B cell (primary cell): ENCODE results near the gene TXNRD3. TPM values are rescaled to one million over a fixed set of nuclear protein-coding genes. Genes with fewer than 3 reads are reported as not detected.
"Not testable (repeated sequence)": the region's sequence is repeated elsewhere in the genome, so short reads cannot be mapped to it uniquely, and the experiment has no call there.

Source experiments
- ATAC-seq: fragments of 200-7000 bp; cut with Tn5 transposase; one replicate; pipeline ENCODE4 v1.10.0; 2021; ENCODE audit warnings: low read depth, mild to moderate bottlenecking, moderate number of reproducible peaks, moderate library complexity
- CTCF ChIA-PET: fragments of 350-600 bp; sonication (Branson Sonifier 250); formaldehyde crosslinking; loops from one replicate; lab custom pipeline; 2021; ENCODE audit warnings: antibody characterized with exemption, inconsistent platforms; lab: Charles Lee
- POLR2A ChIA-PET: fragments of 350-600 bp; sonication (Branson Sonifier 250); formaldehyde crosslinking; loops from one replicate; lab custom pipeline; 2021; ENCODE audit warnings: antibody characterized with exemption; lab: Charles Lee
- DNase-seq: peaks from one replicate; pipeline ENCODE4 v3.0.0; 2013
- H2AFZ ChIP-seq: 2 replicates; pipeline ENCODE4 v1.6.1; 2012; ENCODE audit warnings: mild to moderate bottlenecking, low read depth, low read length; ENCODE audit not compliant: insufficient read depth, poor library complexity, severe bottlenecking
- H3K27ac ChIP-seq, 2 donors: 1 replicate in 1 of 2; 2 replicates in 1 of 2; pipeline ENCODE4 v1.5.1; 2012 to 2013; ENCODE audit warnings: low read length in 2 of 2, mild to moderate bottlenecking in 2 of 2, moderate library complexity in 1 of 2
- H3K27me3 ChIP-seq, 4 experiments: fragments of 200-600 bp in 1 of 4; sonication (generic) in 1 of 4; replicated peaks in 1 of 4; 1 replicate in 2 of 4; 2 replicates in 2 of 4; pipeline versions ENCODE4 v1.6.1 to v1.7.0; 2013 to 2016; ENCODE audit warnings: low read length in 3 of 4, mild to moderate bottlenecking in 2 of 4, mixed read lengths in 1 of 4, moderate library complexity in 1 of 4; ENCODE audit not compliant: insufficient read depth in 4 of 4, control insufficient read depth in 3 of 4; ENCODE audit errors: control extremely low read depth in 1 of 4
- H3K36me3 ChIP-seq, 2 experiments: replicated peaks in 1 of 2; 1 replicate in 1 of 2; 2 replicates in 1 of 2; pipeline versions ENCODE4 v1.6.1 to v1.7.1; 2013; ENCODE audit warnings: low read length in 1 of 2; ENCODE audit not compliant: insufficient read depth in 2 of 2, control insufficient read depth in 1 of 2; ENCODE audit errors: control extremely low read depth in 1 of 2, extremely low read depth in 1 of 2
- H3K4me1 ChIP-seq, 2 donors: fragments of 200-600 bp in 1 of 2; sonication (generic) in 1 of 2; 1 replicate in 1 of 2; 2 replicates in 1 of 2; pipeline versions ENCODE4 v1.5.1 to v1.6.1; 2013 to 2017; ENCODE audit warnings: low read length in 2 of 2; ENCODE audit not compliant: control insufficient read depth in 2 of 2, insufficient read depth in 2 of 2
- H3K4me2 ChIP-seq: replicated peaks from 2 replicates; pipeline ENCODE3; 2012; ENCODE audit warnings: mild to moderate bottlenecking, low read depth, low read length; ENCODE audit not compliant: poor library complexity, severe bottlenecking
- H3K4me3 ChIP-seq, 5 experiments: fragments of 200-600 bp in 1 of 5; sonication (generic) in 1 of 5; 1 replicate in 3 of 5; 2 replicates in 2 of 5; pipeline versions ENCODE4 v1.5.1 to v1.7.0; 2011 to 2016; ENCODE audit warnings: low read length in 4 of 5, mild to moderate bottlenecking in 4 of 5, low read depth in 2 of 5, control low read depth in 1 of 5, moderate library complexity in 1 of 5; ENCODE audit not compliant: insufficient read depth in 1 of 5; ENCODE audit errors: control extremely low read depth in 1 of 5, extremely low read depth in 1 of 5
- H3K79me2 ChIP-seq: fragments of 200-600 bp; sonication (generic); one replicate; pipeline ENCODE4 v1.6.0; 2016; ENCODE audit warnings: low read length; ENCODE audit not compliant: control insufficient read depth, insufficient read depth
- H3K9ac ChIP-seq: fragments of 200-600 bp; sonication (generic); 2 replicates; pipeline ENCODE4 v1.6.1; 2017; ENCODE audit warnings: mild to moderate bottlenecking, low read length, moderate library complexity
- H3K9me3 ChIP-seq, 3 donors: one replicate each; pipeline versions ENCODE4 v1.6.1 to v1.7.1; 2013; ENCODE audit warnings: low read length in 2 of 3; ENCODE audit not compliant: control insufficient read depth in 2 of 3, insufficient read depth in 1 of 3; ENCODE audit errors: control extremely low read depth in 1 of 3
- H4K20me1 ChIP-seq: 2 replicates; pipeline ENCODE4 v1.6.0; 2012; ENCODE audit warnings: mild to moderate bottlenecking, low read length; ENCODE audit not compliant: insufficient read depth, control insufficient read depth, poor library complexity, severe bottlenecking
- H3K27ac Mint-ChIP-seq: one replicate; pipeline ENCODE4 v1.8.0; 2021; ENCODE audit warnings: mixed read lengths
- H3K27me3 Mint-ChIP-seq: one replicate; pipeline ENCODE4 v1.8.0; 2021; ENCODE audit warnings: mixed read lengths
- H3K4me1 Mint-ChIP-seq: one replicate; pipeline ENCODE4 v1.8.0; 2021; ENCODE audit warnings: mixed read lengths
- H3K4me3 Mint-ChIP-seq: one replicate; pipeline ENCODE4 v1.8.0; 2021; ENCODE audit warnings: mixed read lengths
- H3K9me3 Mint-ChIP-seq: one replicate; pipeline ENCODE4 v1.8.0; 2022; ENCODE audit warnings: mixed read lengths; ENCODE audit not compliant: insufficient read depth
- EZH2 ChIP-seq: IDR thresholded peaks from 2 replicates; pipeline ENCODE4 v1.6.1; 2012; ENCODE audit warnings: borderline replicate concordance, low read depth, mild to moderate bottlenecking, moderate library complexity, low read length; ENCODE audit not compliant: insufficient read depth, poor library complexity, severe bottlenecking
- WGBS: methylation state at CpG from one replicate; pipeline ENCODE4 v1.1.5; 2013; ENCODE audit warnings: missing lambda C conversion rate; ENCODE audit not compliant: insufficient coverage; 5-methylcytosine and 5-hydroxymethylcytosine counted together
- intact Hi-C: fragments of 100-400 bp; cut with micrococcal nuclease; formaldehyde crosslinking; loops from one replicate; pipeline ENCODE4 v1.10.0; 2022
- polyA plus RNA-seq: library from polyadenylated mRNA; depleted of rRNA; stranded (reverse); fragments of >200 nt; gene quantifications from 2 replicates; pipeline ENCODE4 v1.2.3, GENCODE V29; 2012
- total RNA-seq, 2 donors: library from RNA; stranded (reverse); fragments of 120-200 nt in 1 of 2; gene quantifications; 1 replicate in 1 of 2; 2 replicates in 1 of 2; pipeline versions ENCODE4 v1.2.3 to v1.2.4, GENCODE V29; 2013 to 2022
- TF ChIP-seq, protein P1 (sequence below): fragments of 200-600 bp; IDR thresholded peaks from one replicate; pipeline ENCODE4 v1.8.0; 2022; ENCODE audit warnings: antibody characterized with exemption, mild to moderate bottlenecking

TXNRD3 gene
- total and polyA plus RNA-seq, 2 donors (not counting 1 experiment from before 2014, with no cell fraction given): 0.15 to 0.99 TPM

DNA sequence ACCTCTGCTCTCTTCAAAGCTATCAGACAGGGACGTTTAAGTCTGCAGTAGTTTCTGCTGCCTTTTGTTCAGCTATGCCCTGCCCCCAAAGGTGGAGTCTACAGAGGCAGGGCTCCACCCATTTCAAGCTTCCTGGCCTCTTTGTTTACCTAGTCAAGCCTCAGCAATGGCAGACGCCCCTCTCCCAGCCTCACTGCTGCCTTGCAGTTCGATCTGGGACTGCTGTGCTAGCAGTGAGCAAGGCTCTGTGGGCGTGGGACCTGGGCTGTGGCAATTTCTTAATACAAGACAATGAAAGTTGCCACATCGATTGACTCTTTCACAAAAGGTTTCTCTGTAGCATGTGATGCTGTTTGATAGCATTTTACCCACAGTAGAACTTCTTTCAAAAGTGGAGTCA lies 63.4 kb downstream of the TXNRD3 start:
- ATAC-seq, H3K27ac ChIP-seq, H2AFZ ChIP-seq, intact Hi-C loops, H4K20me1 ChIP-seq, H3K4me3 ChIP-seq, H3K9me3 ChIP-seq, H3K27me3 ChIP-seq, CTCF ChIA-PET, DNase-seq, H3K9ac ChIP-seq, POLR2A ChIA-PET, H3K9me3 Mint-ChIP-seq, H3K4me3 Mint-ChIP-seq, H3K27ac Mint-ChIP-seq, H3K79me2 ChIP-seq, H3K4me1 ChIP-seq, H3K36me3 ChIP-seq, H3K4me1 Mint-ChIP-seq, H3K4me2 ChIP-seq: not testable (repeated sequence)
- H3K27me3 Mint-ChIP-seq: peaks cover 25% of the 10 kb centered on the region
- 51% methylated on average over 4 of the region's 5 CpGs for WGBS

DNA sequence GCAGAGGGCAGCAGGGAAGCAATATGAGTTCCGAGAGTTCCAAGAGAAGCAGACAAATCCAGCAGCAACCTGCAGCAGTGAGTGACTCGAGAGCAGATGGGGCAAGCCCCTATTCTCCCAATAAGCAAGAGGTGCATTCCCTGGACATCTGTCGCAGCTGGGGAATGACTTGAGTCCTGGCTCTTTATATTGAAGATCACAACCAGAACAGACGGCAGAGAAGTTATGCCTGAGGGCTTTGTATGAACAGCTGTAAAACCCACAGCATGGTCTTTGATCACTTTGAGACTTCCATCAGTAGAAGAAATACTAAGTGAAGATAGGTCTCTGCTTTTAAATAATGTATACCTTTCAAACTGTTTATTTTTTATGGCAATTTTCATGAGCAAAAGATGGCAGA lies 72.6 kb downstream of the TXNRD3 start:
- Histone ChIP-seq H3K4me3 (no peak overlapping the region), H3K4me1 (no peaks in the 10 kb centered on the region), H3K9me3 (no peaks in the 10 kb centered on the region), H3K4me2 (no peak overlapping the region), H3K27me3 (no peaks in the 10 kb centered on the region), H3K79me2 (no peaks in the 10 kb centered on the region), H3K36me3 (no peaks in the 10 kb centered on the region), H3K9ac (no peak overlapping the region), H3K27ac (no peak overlapping the region), H2AFZ (no peak overlapping the region), H4K20me1 (no peaks in the 10 kb centered on the region)
- Mint-ChIP-seq H3K27me3 (peaks cover 5% of the 10 kb centered on the region), H3K27ac (no peak overlapping the region), H3K4me3 (no peak overlapping the region), H3K4me1 (no peaks in the 10 kb centered on the region), H3K9me3 (no peaks in the 10 kb centered on the region)
- TF ChIP-seq EZH2: no peak
- TF ChIP-seq, protein P1, sequence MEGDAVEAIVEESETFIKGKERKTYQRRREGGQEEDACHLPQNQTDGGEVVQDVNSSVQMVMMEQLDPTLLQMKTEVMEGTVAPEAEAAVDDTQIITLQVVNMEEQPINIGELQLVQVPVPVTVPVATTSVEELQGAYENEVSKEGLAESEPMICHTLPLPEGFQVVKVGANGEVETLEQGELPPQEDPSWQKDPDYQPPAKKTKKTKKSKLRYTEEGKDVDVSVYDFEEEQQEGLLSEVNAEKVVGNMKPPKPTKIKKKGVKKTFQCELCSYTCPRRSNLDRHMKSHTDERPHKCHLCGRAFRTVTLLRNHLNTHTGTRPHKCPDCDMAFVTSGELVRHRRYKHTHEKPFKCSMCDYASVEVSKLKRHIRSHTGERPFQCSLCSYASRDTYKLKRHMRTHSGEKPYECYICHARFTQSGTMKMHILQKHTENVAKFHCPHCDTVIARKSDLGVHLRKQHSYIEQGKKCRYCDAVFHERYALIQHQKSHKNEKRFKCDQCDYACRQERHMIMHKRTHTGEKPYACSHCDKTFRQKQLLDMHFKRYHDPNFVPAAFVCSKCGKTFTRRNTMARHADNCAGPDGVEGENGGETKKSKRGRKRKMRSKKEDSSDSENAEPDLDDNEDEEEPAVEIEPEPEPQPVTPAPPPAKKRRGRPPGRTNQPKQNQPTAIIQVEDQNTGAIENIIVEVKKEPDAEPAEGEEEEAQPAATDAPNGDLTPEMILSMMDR: no peak
- intact Hi-C loops: no loop called here
- DNase-seq: no peak
- no peak for ATAC-seq
- POLR2A ChIA-PET: no interaction called here
- CTCF ChIA-PET: no interaction called here
- WGBS: 100% methylated on average over 1 of the region's 4 CpGs
